T-helper 1 cell (primary cell): ENCODE measurements around the gene MBD5.

Source experiments
- DNase-seq, 5 donors: peaks; one replicate each; pipeline ENCODE4 v3.0.0-alpha.2; 2012 to 2020

MBD5 gene

GRCh38 chr2:148553332-148553887, 532.5 kb downstream of the MBD5 start:
- DNase-seq, result no peak

DNA sequence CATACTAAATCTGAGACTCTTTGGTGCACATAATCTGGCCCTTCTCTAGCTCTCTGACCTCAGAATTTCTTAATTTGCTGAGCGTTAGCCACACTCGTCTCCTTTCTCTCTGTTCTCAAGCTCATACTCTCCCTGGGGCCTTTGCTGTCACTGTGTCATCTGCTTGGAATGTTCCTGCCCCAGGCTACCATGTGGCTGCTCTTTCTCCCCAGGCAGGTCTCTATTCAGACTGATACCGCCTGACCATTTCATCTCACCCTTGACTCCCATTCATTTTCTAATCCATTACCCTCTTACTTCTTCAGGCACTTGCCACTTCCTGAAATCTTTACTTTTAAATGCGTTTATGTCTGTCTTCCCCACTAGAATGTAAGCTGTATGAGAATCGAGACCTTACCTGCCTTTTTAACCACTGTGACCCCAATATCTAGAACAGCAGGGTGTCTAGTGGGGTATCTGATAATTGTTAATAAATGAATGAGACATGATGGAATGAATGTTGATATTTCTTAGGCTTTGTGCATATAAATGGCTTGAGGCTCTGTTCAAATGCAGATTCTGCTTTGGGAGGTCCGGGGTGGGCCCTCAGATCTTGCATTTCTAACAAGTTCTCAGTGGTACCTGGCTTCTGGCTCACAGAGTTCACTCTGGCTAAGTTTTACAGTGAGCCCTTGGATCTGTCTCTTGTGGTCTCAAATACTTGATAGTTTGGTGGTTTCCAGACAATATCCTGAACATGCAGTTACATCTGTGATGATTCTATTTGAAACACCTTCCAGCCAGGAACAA, 533.8 kb downstream of the MBD5 start:
- no peak for DNase-seq

GRCh38 chr2:148555622-148556294, 534.9 kb downstream of the MBD5 start:
- DNase-seq, result no peak

DNA sequence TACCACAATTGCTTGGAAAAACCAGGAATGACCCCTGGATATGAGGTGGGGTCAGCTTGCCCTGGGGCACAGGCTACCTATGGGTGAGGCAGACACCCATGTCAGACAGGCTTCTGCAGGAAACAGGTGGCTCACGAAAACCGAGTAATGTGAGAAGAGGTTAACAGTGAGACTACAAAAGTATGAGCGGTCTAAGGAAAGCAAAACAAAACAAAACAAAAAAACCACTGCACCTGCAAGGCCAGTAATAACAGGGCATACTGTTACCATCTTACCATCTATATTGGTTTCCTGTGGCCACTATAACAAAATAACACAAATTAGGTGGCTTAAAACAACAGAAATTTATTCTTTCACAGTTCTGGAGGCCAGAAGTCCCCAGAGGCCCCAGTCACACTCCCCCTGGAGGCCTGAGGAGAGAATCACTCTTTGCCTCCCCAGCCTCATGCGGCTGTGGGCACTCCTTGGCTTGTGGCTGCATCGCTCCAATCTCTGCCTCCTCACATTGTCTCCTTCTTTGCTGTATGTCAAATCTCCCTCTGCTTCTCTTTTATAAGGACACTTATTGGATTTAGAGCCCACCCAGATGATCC, 537.0 kb downstream of the MBD5 start:
- no peak for DNase-seq

DNA sequence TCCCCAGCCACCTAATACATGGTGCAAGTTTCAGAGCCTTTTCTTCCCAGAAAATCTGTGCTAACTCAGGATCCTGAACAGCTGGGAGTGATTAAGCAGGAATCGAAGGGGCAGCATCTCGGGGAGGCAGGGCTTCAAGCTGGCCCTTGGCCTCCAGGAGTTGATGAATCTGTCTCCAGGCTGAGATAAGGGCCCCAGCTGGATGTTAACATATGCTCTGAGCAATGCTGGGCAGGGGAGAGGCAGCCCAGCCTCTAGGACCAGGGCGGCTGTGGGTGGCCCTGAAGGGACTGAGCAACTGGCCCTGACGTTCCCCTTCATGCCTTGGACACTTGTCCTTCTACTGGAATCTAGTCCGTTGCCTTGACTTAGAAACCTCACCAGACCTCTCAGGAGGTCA, 539.6 kb downstream of the MBD5 start:
- DNase-seq, result no peak

DNA sequence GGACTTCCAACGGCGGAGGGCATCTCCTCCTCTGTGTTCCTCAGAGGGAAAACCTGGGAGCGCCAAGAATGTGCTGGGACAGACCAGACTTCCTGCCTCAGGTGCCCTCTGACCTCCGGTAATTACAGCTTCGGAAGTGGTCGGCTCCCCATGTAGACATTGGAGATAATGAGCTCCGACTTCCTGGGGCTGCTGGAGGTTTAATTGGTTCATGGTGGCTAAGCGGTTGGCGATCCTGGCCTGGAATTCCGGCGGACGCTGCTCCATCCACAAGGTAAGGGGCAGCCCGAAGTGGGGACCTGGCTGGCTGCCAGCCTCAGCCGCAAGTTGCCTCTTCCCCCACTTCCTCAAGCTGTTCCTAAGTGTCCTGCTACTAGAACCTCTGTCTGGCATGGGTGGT, 540.5 kb downstream of the MBD5 start:
- DNase-seq, result no peak

DNA sequence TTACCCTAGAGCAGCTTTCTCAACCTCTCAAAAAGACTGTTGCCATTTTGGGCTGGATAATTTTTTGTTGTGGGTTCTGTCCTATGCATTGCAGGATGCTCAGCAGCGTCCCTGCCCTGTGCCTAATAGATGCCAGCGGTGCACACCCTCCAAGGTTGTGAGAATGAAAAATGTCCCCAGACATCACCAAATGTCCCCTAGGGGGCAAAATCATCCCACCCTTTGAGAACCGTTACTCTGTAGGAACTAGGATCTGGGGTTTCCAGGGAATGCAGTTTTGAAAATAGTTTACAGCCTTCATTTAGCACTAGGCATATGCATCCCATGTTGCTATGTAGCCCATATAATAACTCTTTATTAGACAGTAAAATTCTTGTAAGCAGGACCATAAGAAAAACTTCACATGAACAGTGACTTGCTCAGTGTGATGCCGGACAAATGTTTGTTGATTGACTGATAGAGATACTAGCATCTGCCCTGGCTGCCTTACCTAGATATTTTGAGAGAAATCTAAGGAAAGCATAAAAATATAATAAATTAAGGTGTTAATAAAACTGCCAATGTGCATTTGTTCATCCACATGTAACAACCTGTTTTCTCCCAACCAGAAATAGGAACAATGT, 544.5 kb downstream of the MBD5 start:
- DNase-seq, result no peak
